Heart right ventricle (tissue), 16 donors: Measurements from ENCODE around the gene TARS2. TPM values are rescaled to one million over a fixed set of nuclear protein-coding genes. Genes with fewer than 3 reads are reported as not detected.

Source experiments
- ATAC-seq, 8 donors: fragments of 200-7000 bp; cut with Tn5 transposase; one replicate each; pipeline ENCODE4 v1.9.1; 2020; ENCODE audit warnings: mild to moderate bottlenecking in 8 of 8, moderate library complexity in 8 of 8, moderate number of reproducible peaks in 1 of 8
- DNase-seq, 2 donors: peaks; one replicate each; pipeline ENCODE4 v3.0.0-alpha.2; 2020
- H3K27ac ChIP-seq, 10 donors: fragments of 200-600 bp; sonication (generic) in 2 of 10; one replicate each; pipeline versions ENCODE4 v1.5.0 to v1.8.0; 2020 to 2022; ENCODE audit warnings: mild to moderate bottlenecking in 3 of 10
- H3K27me3 ChIP-seq, 7 donors: fragments of 200-600 bp; one replicate each; pipeline ENCODE4 v1.8.0; 2021 to 2022; ENCODE audit warnings: mild to moderate bottlenecking in 2 of 7
- H3K36me3 ChIP-seq, 9 donors: fragments of 200-600 bp; sonication (generic) in 1 of 9; one replicate each; pipeline versions ENCODE4 v1.5.0 to v1.8.0; 2020 to 2022; ENCODE audit warnings: mild to moderate bottlenecking in 2 of 9
- H3K4me1 ChIP-seq, 9 donors: fragments of 200-600 bp; sonication (generic) in 1 of 9; one replicate each; pipeline versions ENCODE4 v1.5.0 to v1.8.0; 2020 to 2022; ENCODE audit warnings: mild to moderate bottlenecking in 4 of 9
- H3K4me3 ChIP-seq, 10 donors: fragments of 200-600 bp; sonication (generic) in 2 of 10; one replicate each; pipeline versions ENCODE4 v1.5.0 to v1.8.0; 2020 to 2022; ENCODE audit warnings: mild to moderate bottlenecking in 7 of 10, moderate library complexity in 2 of 10
- H3K9me3 ChIP-seq, 11 donors: fragments of 200-600 bp in 10 of 11; sonication (generic) in 2 of 11; one replicate each; pipeline versions ENCODE4 v1.5.0 to v1.8.0; 2013 to 2022; ENCODE audit warnings: mild to moderate bottlenecking in 2 of 11, control low read depth in 1 of 11, moderate library complexity in 1 of 11
- WGBS, 2 donors: extraction: QIAGEN DNeasy Blood & Tissue Kit; methylation state at CpG; one replicate each; pipeline ENCODE4 v1.1.7; 2013; ENCODE audit warnings: inconsistent platforms in 1 of 2; 5-methylcytosine and 5-hydroxymethylcytosine counted together
- intact Hi-C, 10 donors: fragments of 100-400 bp; cut with DNase I; formaldehyde crosslinking; loops; one replicate each; pipeline versions ENCODE4 v1.11.1 to v1.14.2; 2022
- polyA plus RNA-seq, 2 donors: library from polyadenylated mRNA; stranded (reverse); fragments of 200-250 nt; gene quantifications; one replicate each; pipeline ENCODE4 v1.2.3, GENCODE V29; 2013
- total RNA-seq, 10 donors: library from RNA; stranded (reverse); fragmentation: NEBNext Ultra II Directional in 3 of 10; extraction: Animal tissue kit (Norgen Biotek cat#: 25700) in 3 of 10; gene quantifications; one replicate each; pipeline versions ENCODE4 v1.2.1 to v1.2.4, GENCODE V29; 2021 to 2023
- TF ChIP-seq, protein P1 (sequence below), 9 donors: fragments of 200-600 bp; sonication (generic) in 2 of 9; IDR thresholded peaks; one replicate each; pipeline versions ENCODE4 v1.5.0 to v1.8.0; 2021 to 2022; ENCODE audit warnings: antibody characterized with exemption in 9 of 9, mild to moderate bottlenecking in 5 of 9, moderate library complexity in 1 of 9
- donor health status: Arrhythmogenic right ventricular cardiomyopathy.
- donor health status: ischemic (EF 13 %, LVEDD 7.1; RV severe dilation, severe dysfunction).
- donor health status: healthy with polysubstance abuse.
- donor health status: DM: no; HTN: yes; CAD: no.
- donor health status: DM: no; HTN: no; CAD: no.
- donor health status: ischemic (EF 25% LVEDD 6.9; RV normal size, moderate dysfunction).
- donor health status: ischemic (EF 25% LVEDD 5.7; RV mildly dilated, moderate dysfunction).
- donor health status: healthy.
- donor health status: DM: yes; HTN: yes; CAD: no.
- donor health status: Ischemic cardiomyopathy.
- donor health status: ischemic (EF 35%, LVEDD 5.7; RV mildly dilated, moderate dysfunction).
- donor health status: nonischemic (EF 11% LVEDD 7.7; RV severe dilation, severe dysfunction).
- donor health status: DM: yes; HTN: yes; CAD: no.
- donor health status: PGD.
- donor health status: ischemic (EF 29% LVEDD 5.4; RV normal size, mild dysfunction).
- donor health status: nonischemic (EF 23%, LVEDD 6.1; RV moderate dilation, normal function).

Gene TARS2
- total and polyA plus RNA-seq, 12 donors: 19.1 to 44.4 (median 34.0) TPM

DNA sequence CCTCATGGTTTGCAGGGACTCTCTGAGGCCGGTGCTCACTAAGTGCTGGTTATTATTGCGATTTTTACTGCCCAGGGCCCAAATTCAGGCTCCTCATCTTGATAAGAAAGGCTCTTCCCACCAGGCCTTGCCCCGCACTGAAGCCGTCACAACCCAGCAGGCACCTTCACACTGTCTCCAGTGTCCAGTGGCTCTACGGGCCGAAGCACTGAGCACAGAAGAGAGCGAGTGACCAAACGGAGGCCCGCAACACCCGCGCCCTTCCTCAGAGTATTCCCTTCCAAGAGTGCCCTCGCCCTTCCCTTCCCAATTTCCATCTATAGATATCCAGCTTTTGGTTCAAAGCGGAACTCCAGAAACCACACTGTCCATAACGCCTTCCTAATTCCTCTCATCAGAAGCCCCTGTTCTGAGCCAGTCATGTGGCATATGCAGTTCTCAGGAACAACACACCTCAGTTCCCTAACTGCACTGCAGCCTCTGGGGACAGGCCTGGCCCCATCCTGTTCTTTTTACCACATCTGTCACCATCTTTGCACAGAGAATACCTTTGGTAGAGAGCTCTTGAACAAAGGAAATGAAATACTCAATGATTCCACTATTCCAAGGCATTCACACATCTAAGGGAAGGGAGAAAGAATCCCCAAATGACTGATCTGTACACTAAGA lies 43.4 kb downstream of the TARS2 start:
- DNase-seq (no peak), ATAC-seq (no peak)
- Histone ChIP-seq H3K4me3 (no peak overlapping the region), H3K9me3 (no peaks in the 10 kb centered on the region), H3K27ac (no peak overlapping the region), H3K27me3 (no peaks in the 10 kb centered on the region), H3K4me1 (peaks cover 2 to 54% (median 23%) of the 10 kb centered on the region in 9 donors), H3K36me3 (no peaks in the 10 kb centered on the region)
- intact Hi-C loops: loop anchor here in 6 of 10 donors (5.0 to 10.0 kb wide), 4 partner anchors 53 to 68 kb away; no protein-coding TSS in a partner anchor
- 94 to 96% methylated on average over 14 of the region's 14 CpGs for WGBS, 2 donors
- TF ChIP-seq, protein P1, sequence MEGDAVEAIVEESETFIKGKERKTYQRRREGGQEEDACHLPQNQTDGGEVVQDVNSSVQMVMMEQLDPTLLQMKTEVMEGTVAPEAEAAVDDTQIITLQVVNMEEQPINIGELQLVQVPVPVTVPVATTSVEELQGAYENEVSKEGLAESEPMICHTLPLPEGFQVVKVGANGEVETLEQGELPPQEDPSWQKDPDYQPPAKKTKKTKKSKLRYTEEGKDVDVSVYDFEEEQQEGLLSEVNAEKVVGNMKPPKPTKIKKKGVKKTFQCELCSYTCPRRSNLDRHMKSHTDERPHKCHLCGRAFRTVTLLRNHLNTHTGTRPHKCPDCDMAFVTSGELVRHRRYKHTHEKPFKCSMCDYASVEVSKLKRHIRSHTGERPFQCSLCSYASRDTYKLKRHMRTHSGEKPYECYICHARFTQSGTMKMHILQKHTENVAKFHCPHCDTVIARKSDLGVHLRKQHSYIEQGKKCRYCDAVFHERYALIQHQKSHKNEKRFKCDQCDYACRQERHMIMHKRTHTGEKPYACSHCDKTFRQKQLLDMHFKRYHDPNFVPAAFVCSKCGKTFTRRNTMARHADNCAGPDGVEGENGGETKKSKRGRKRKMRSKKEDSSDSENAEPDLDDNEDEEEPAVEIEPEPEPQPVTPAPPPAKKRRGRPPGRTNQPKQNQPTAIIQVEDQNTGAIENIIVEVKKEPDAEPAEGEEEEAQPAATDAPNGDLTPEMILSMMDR (IDR thresholded peaks at IDR 0.05): no peak

DNA sequence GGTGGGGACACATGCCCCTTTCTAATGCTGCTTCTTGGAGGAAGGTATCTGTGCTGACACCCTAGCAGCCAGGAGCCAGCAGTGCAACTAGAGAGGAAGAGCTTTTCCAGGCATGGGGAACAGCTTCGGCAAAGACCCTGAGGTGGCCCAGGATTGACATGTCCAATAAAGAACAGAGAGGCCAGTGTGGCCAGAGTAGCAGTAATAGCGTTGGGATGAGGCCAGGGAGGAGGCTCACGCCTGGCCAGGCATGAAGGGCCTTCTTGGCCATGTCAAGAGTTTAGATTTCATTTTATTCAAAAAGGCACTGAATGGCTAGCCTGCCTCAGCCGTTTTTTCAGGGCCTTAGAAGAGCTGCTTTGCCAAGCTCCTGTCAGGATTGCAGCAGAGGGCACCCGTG lies 45.6 kb downstream of the TARS2 start:
- Histone ChIP-seq H3K4me3 (no peak overlapping the region), H3K27ac (peak overlapping the region in 9 of 10 donors; percentile 17 to 89 (median 72)), H3K27me3 (no peaks in the 10 kb centered on the region), H3K36me3 (no peaks in the 10 kb centered on the region), H3K9me3 (no peaks in the 10 kb centered on the region), H3K4me1 (peaks cover 2 to 62% (median 27%) of the 10 kb centered on the region in 9 donors)
- no peak for DNase-seq
- intact Hi-C loops: loop anchor here in 8 of 10 donors (1.0 to 10.0 kb wide), 7 partner anchors 28 to 71 kb away; no protein-coding TSS in a partner anchor
- 41 to 46% methylated on average over 5 of the region's 5 CpGs for WGBS, 2 donors
- peak in 2 of 8 donors; percentile 3 to 9 for ATAC-seq
- TF ChIP-seq, protein P1 (IDR thresholded peaks at IDR 0.05): peak in 4 of 9 donors; percentile 4 to 38 (median 24)

- no peaks in the 10 kb centered on the region for H3K27me3 ChIP-seq
- peaks cover 2 to 60% (median 23%) of the 10 kb centered on the region in 9 donors for H3K4me1 ChIP-seq
- H3K4me3 ChIP-seq: no peak overlapping the region
- no peaks in the 10 kb centered on the region for H3K36me3 ChIP-seq
- 90 to 92% methylated on average over 6 of the region's 6 CpGs for WGBS, 2 donors
- intact Hi-C loops: loop anchor here in 6 of 10 donors (5.0 to 10.0 kb wide), 4 partner anchors 57 to 72 kb away; no protein-coding TSS in a partner anchor
- no peak for DNase-seq
- H3K27ac ChIP-seq: peak overlapping the region in 6 of 10 donors; percentile 28 to 89 (median 61)
- ATAC-seq: peak in 1 of 8 donors; percentile 15
- no peaks in the 10 kb centered on the region for H3K9me3 ChIP-seq
- TF ChIP-seq, protein P1 (IDR thresholded peaks at IDR 0.05): no peak
These were observed 46.8 kb downstream of the TARS2 start for GRCh38 chr1:150534002-150534401.

- TF ChIP-seq, protein P1 (IDR thresholded peaks at IDR 0.05): no peak
- peak overlapping the region; percentile 20 to 89 (median 50) for H3K27ac ChIP-seq
- intact Hi-C loops: loop anchor here in 2 of 10 donors (5.0 to 10.0 kb wide), 2 partner anchors 61 to 63 kb away; no protein-coding TSS in a partner anchor
- no peak for DNase-seq
- WGBS, 2 donors: 70 to 78% methylated on average over 14 of the region's 14 CpGs
- no peaks in the 10 kb centered on the region for H3K36me3 ChIP-seq
- peaks cover 2 to 58% (median 19%) of the 10 kb centered on the region in 9 donors for H3K4me1 ChIP-seq
- H3K4me3 ChIP-seq: no peak overlapping the region
- no peaks in the 10 kb centered on the region for H3K9me3 ChIP-seq
- H3K27me3 ChIP-seq: no peaks in the 10 kb centered on the region
- ATAC-seq: peak in 3 of 8 donors; percentile 11 to 30 (median 28)
These were observed 48.5 kb downstream of the TARS2 start for GRCh38 chr1:150535511-150536287.
